ENCODE data around the gene PRRG4. TPM values are rescaled to one million over a fixed set of nuclear protein-coding genes. Genes with fewer than 3 reads are reported as not detected.

PRRG4 gene
- total and polyA plus RNA-seq, 7 donors, result 0.05 to 0.58 (median 0.15) TPM

DNA sequence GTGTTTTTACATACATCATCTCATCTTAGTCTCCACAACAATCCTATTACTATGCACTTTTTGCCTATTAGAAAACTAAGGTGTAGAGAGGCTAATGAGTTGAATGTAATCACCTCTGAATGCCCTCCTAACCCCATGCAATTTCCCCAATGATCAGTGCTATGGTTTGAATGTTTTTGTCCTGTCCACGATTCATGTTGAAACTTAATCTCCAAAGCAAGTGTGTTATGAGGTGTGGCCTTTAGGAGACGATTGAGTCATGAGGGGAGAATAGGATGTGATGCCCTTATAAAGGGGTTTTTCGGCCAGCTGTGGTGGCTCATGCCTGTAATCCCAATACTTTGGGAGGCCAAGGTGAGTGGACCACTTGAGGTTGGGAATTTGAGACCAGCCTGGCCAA lies 33.3 kb upstream of the PRRG4 start:
- no peaks in the 10 kb centered on the region for H3K4me1 ChIP-seq
- peaks cover 0 to 5% (median 2%) of the 10 kb centered on the region in 3 donors for H3K27me3 ChIP-seq (ENCODE audit: insufficient read depth in 3 of 3, low read length in 2 of 3)
- no peak overlapping the region for H3K27ac ChIP-seq
- TF ChIP-seq, protein P1, sequence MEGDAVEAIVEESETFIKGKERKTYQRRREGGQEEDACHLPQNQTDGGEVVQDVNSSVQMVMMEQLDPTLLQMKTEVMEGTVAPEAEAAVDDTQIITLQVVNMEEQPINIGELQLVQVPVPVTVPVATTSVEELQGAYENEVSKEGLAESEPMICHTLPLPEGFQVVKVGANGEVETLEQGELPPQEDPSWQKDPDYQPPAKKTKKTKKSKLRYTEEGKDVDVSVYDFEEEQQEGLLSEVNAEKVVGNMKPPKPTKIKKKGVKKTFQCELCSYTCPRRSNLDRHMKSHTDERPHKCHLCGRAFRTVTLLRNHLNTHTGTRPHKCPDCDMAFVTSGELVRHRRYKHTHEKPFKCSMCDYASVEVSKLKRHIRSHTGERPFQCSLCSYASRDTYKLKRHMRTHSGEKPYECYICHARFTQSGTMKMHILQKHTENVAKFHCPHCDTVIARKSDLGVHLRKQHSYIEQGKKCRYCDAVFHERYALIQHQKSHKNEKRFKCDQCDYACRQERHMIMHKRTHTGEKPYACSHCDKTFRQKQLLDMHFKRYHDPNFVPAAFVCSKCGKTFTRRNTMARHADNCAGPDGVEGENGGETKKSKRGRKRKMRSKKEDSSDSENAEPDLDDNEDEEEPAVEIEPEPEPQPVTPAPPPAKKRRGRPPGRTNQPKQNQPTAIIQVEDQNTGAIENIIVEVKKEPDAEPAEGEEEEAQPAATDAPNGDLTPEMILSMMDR (IDR thresholded peaks at IDR 0.05), result no peak
- intact Hi-C loops (cut with DNase I), result loop anchor here (10.0 kb wide), 2 partner anchors 472 to 482 kb away; no protein-coding TSS in a partner anchor
- no peak for DNase-seq
- H3K36me3 ChIP-seq (ENCODE audit: insufficient read depth in 1 of 2, low read depth in 1 of 2), result no peaks in the 10 kb centered on the region
- no peak for ATAC-seq
- H3K4me3 ChIP-seq, result no peak overlapping the region
- WGBS, 3 donors, result 40 to 58% (median 47%) methylated on average over 3 of the region's 3 CpGs
- H3K9me3 ChIP-seq, result no peaks in the 10 kb centered on the region

DNA sequence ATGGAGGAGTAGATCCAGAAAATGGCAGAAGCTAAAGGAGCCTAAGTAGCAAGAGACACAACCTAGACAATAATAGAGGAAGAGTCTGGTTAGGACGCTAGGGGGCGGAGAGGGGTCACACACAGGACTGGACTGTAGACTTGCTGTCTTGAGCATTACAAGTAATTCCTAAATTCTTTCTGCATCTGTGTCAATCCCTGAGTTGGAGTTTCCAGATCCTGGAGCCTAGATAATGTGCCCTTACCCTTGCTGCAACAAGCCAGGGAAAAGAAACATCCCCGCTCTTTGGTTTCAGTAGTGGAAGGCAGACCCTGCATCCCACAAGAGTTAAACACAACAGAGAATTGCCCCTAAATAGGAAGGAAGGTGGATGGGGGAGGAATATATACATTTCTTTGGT lies 20.4 kb upstream of the PRRG4 start:
- no peak overlapping the region for H3K4me3 ChIP-seq
- intact Hi-C loops (cut with DNase I), result loop anchor here in 1 of 2 donors (10.0 kb wide), 1 partner anchor 255 kb away; no protein-coding TSS in a partner anchor
- H3K4me1 ChIP-seq, result no peaks in the 10 kb centered on the region
- no peaks in the 10 kb centered on the region for H3K9me3 ChIP-seq
- H3K27me3 ChIP-seq (ENCODE audit: insufficient read depth in 3 of 3, low read length in 2 of 3), result no peaks in the 10 kb centered on the region
- H3K27ac ChIP-seq, result no peak overlapping the region
- DNase-seq (peak in 1 of 2 donors; percentile 38), ATAC-seq (peak in 2 of 4 donors; percentile 59 to 68)
- 22 to 32% (median 25%) methylated on average over 3 of the region's 3 CpGs for WGBS, 3 donors
- no peaks in the 10 kb centered on the region for H3K36me3 ChIP-seq (ENCODE audit: insufficient read depth in 1 of 2, low read depth in 1 of 2)
- TF ChIP-seq, protein P1 (IDR thresholded peaks at IDR 0.05), result peak; percentile 45

DNA sequence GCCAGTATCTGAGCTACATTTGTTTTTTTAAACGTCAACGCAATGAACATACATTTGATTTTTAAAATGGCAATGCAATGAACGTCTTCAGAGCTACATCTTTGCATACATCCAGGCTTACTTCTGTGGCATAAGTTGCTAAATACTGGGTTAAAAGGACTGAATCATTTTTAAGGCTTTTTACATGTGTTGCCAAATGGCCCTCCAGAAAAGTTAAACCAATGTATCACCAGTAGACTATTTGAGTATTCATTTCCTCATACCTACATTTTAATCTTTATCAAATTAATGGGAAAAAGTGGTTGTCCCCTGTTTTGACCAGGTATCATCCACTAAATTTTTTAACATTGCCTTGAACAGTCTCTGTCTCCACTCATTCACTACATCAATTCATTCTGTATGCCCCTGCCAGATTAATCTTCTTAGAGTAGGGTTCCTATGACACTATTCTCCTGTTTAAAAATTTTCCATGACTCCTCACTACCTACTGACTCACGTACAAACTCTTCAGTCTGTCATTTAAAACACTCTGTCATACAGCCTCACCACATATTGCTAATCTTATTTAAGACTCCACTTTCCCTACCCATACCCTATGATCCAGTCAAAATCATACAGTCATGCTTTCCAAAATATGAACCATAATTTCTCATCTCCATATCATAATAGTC lies 12.4 kb upstream of the PRRG4 start:
- no peaks in the 10 kb centered on the region for H3K4me1 ChIP-seq
- 76 to 82% (median 76%) methylated on average over 4 of the region's 4 CpGs for WGBS, 3 donors
- H3K27me3 ChIP-seq (ENCODE audit: insufficient read depth in 3 of 3, low read length in 2 of 3), result no peaks in the 10 kb centered on the region
- ATAC-seq (no peak), DNase-seq (no peak)
- TF ChIP-seq, protein P1 (IDR thresholded peaks at IDR 0.05), result no peak
- H3K36me3 ChIP-seq (ENCODE audit: insufficient read depth in 1 of 2, low read depth in 1 of 2), result no peaks in the 10 kb centered on the region
- no peak overlapping the region for H3K4me3 ChIP-seq
- no peaks in the 10 kb centered on the region for H3K9me3 ChIP-seq
- intact Hi-C loops (cut with DNase I), result no loop called here
- no peak overlapping the region for H3K27ac ChIP-seq

DNA sequence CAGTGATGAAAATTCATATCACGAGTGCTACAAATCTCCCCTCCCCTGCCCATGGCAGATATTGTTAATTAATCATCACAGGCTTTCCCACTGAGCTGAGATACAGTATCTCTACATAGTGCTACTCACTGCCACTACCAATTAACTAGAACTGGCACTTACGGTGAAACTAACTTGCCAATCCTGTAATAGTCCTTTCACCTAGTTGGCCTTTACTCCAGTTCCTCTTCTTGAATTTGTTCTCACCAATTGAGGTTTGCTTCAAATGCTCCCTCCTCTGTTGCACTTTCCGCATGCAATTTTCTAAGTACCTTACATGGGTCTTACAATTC lies 11.9 kb upstream of the PRRG4 start:
- Histone ChIP-seq H3K9me3 (no peaks in the 10 kb centered on the region), H3K36me3 (ENCODE audit: insufficient read depth in 1 of 2, low read depth in 1 of 2) (no peaks in the 10 kb centered on the region), H3K27me3 (ENCODE audit: insufficient read depth in 3 of 3, low read length in 2 of 3) (no peaks in the 10 kb centered on the region), H3K4me1 (no peaks in the 10 kb centered on the region), H3K27ac (no peak overlapping the region), H3K4me3 (no peak overlapping the region)
- ATAC-seq, result no peak
- TF ChIP-seq, protein P1 (IDR thresholded peaks at IDR 0.05), result no peak
- 81 to 86% (median 82%) methylated on average over 3 of the region's 3 CpGs for WGBS, 3 donors
- DNase-seq, result no peak
- intact Hi-C loops (cut with DNase I), result no loop called here

DNA sequence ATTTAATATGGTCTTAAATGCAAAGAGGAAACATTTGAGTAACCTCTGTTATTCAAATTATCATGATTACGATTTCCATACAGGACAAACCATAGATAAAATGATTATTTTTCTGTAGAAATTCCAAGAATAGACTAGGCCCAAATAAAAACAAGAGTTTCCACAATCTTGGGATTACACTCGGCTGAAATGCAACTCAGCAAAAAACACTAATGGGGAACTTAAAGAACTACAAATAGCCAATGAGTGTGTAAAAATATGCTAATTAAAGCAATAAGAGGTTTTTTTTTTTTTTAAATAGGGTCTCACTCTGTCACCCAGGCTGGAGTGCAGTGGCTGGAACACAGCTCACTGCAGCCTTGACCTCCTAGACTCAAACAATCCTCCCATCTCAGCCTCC lies 10.5 kb upstream of the PRRG4 start:
- no peaks in the 10 kb centered on the region for H3K36me3 ChIP-seq (ENCODE audit: insufficient read depth in 1 of 2, low read depth in 1 of 2)
- H3K4me3 ChIP-seq, result no peak overlapping the region
- TF ChIP-seq, protein P1 (IDR thresholded peaks at IDR 0.05), result no peak
- H3K4me1 ChIP-seq, result no peaks in the 10 kb centered on the region
- H3K27ac ChIP-seq, result no peak overlapping the region
- ATAC-seq (no peak), DNase-seq (no peak)
- intact Hi-C loops (cut with DNase I), result no loop called here
- H3K27me3 ChIP-seq (ENCODE audit: insufficient read depth in 3 of 3, low read length in 2 of 3), result no peaks in the 10 kb centered on the region
- 62 to 73% (median 68%) methylated on average over 2 of the region's 2 CpGs for WGBS, 3 donors
- no peaks in the 10 kb centered on the region for H3K9me3 ChIP-seq
